ENCODE results near the gene AMOTL2.

- TF ChIP-seq CTCF (IDR thresholded peaks at IDR 0.05; ENCODE audit: borderline replicate concordance, extremely low read depth, low read length, poor library complexity, severe bottlenecking) = no peak
- no peak for TF ChIP-seq EZH2 (IDR thresholded peaks at IDR 0.05; ENCODE audit: borderline replicate concordance, low read depth, low read length, severe bottlenecking)
Measured at GRCh38 chr3:134342259-134342658, 32.0 kb downstream of the AMOTL2 start.
